Cardiac muscle cell (in vitro differentiated cells and primary cell): Measurements from ENCODE around the gene IQGAP3. TPM values are rescaled to one million over a fixed set of nuclear protein-coding genes. Genes with fewer than 3 reads are reported as not detected.

ENCODE experiments used
- DNase-seq, 2 donors: peaks; one replicate each; pipeline versions ENCODE4 v3.0.0 to v3.0.0-alpha.2; 2010 to 2017; ENCODE audit warnings: low read depth in 1 of 2, low spot score in 1 of 2
- H3K27ac ChIP-seq: fragments of 200-600 bp; sonication (generic); 2 replicates; pipeline ENCODE4 v1.5.1; 2016
- H3K27me3 ChIP-seq: fragments of 200-600 bp; sonication (generic); 2 replicates; pipeline ENCODE4 v1.6.0; 2016; ENCODE audit warnings: control low read depth
- H3K36me3 ChIP-seq: fragments of 200-600 bp; sonication (generic); 2 replicates; pipeline ENCODE4 v1.5.1; 2016; ENCODE audit warnings: control low read depth
- H3K4me1 ChIP-seq: fragments of 200-600 bp; sonication (generic); 2 replicates; pipeline ENCODE4 v1.8.1; 2017; ENCODE audit warnings: low read depth, mild to moderate bottlenecking, mixed run types
- H3K4me3 ChIP-seq: fragments of 200-600 bp; sonication (generic); 2 replicates; pipeline ENCODE4 v1.5.1; 2016; ENCODE audit warnings: mild to moderate bottlenecking
- H3K9me3 ChIP-seq: fragments of 200-600 bp; sonication (generic); 2 replicates; pipeline ENCODE4 v1.5.1; 2017; ENCODE audit warnings: low read depth, mild to moderate bottlenecking, control low read depth
- CTCF ChIP-seq: IDR thresholded peaks from 2 replicates; pipeline ENCODE4 v1.5.1; 2012; ENCODE audit warnings: low read depth, mild to moderate bottlenecking, low read length
- polyA plus RNA-seq: library from polyadenylated mRNA; unstranded; fragments of >200 nt; fragmentation: Nextera tagmentation; extraction: Ambion mirVana; gene quantifications from 2 replicates; pipeline ENCODE4 v1.2.1, GENCODE V29; 2016
- total RNA-seq: library from RNA; depleted of rRNA; stranded (reverse); fragments of >200 nt; gene quantifications from 2 replicates; pipeline ENCODE4 v1.2.3, GENCODE V29; 2016

Gene IQGAP3
- total and polyA plus RNA-seq, 2 experiments from 2014 or later = 0.95 to 31.8 TPM

- Histone ChIP-seq H3K36me3 (peaks cover 7% of the 10 kb centered on the region), H3K4me1 (no peaks in the 10 kb centered on the region), H3K4me3 (no peak overlapping the region), H3K9me3 (no peaks in the 10 kb centered on the region), H3K27me3 (no peaks in the 10 kb centered on the region), H3K27ac (no peak overlapping the region)
- no peak for TF ChIP-seq CTCF
- no peak for DNase-seq
Measured at GRCh38 chr1:156598125-156598524, 25.8 kb upstream of the IQGAP3 start.

- Histone ChIP-seq H3K4me1 (peaks cover 5% of the 10 kb centered on the region), H3K27ac (no peak overlapping the region), H3K27me3 (no peaks in the 10 kb centered on the region), H3K9me3 (no peaks in the 10 kb centered on the region), H3K4me3 (no peak overlapping the region), H3K36me3 (peaks cover 7% of the 10 kb centered on the region)
- TF ChIP-seq CTCF = no peak
- no peak for DNase-seq
Measured at GRCh38 chr1:156596426-156596825, 24.1 kb upstream of the IQGAP3 start.

GRCh38 chr1:156595016-156595415 lies 22.7 kb upstream of the IQGAP3 start:
- H3K4me1 ChIP-seq = peaks cover 5% of the 10 kb centered on the region
- no peaks in the 10 kb centered on the region for H3K9me3 ChIP-seq
- no peak for DNase-seq
- H3K36me3 ChIP-seq = peaks cover 7% of the 10 kb centered on the region
- H3K4me3 ChIP-seq = no peak overlapping the region
- no peak for TF ChIP-seq CTCF
- H3K27me3 ChIP-seq = no peaks in the 10 kb centered on the region
- H3K27ac ChIP-seq = no peak overlapping the region

GRCh38 chr1:156594190-156594589 lies 21.8 kb upstream of the IQGAP3 start:
- H3K4me3 ChIP-seq = no peak overlapping the region
- no peaks in the 10 kb centered on the region for H3K27me3 ChIP-seq
- H3K4me1 ChIP-seq = peaks cover 5% of the 10 kb centered on the region
- no peak for TF ChIP-seq CTCF
- no peaks in the 10 kb centered on the region for H3K9me3 ChIP-seq
- no peak overlapping the region for H3K27ac ChIP-seq
- peaks cover 7% of the 10 kb centered on the region for H3K36me3 ChIP-seq
- DNase-seq = no peak

GRCh38 chr1:156593661-156593989 lies 21.3 kb upstream of the IQGAP3 start:
- H3K27ac ChIP-seq = no peak overlapping the region
- no peak overlapping the region for H3K4me3 ChIP-seq
- H3K27me3 ChIP-seq = no peaks in the 10 kb centered on the region
- no peaks in the 10 kb centered on the region for H3K9me3 ChIP-seq
- H3K36me3 ChIP-seq = peaks cover 7% of the 10 kb centered on the region
- peaks cover 5% of the 10 kb centered on the region for H3K4me1 ChIP-seq
- DNase-seq = no peak
- TF ChIP-seq CTCF = no peak
